ENCODE results near the gene PAN2.
A peak's percentile ranks its signal among the peaks of the same experiment; 100 is the strongest.
"Not testable (repeated sequence)": the region's sequence is repeated elsewhere in the genome, so short reads cannot be mapped to it uniquely, and the experiment has no call there.

PAN2 gene

DNA sequence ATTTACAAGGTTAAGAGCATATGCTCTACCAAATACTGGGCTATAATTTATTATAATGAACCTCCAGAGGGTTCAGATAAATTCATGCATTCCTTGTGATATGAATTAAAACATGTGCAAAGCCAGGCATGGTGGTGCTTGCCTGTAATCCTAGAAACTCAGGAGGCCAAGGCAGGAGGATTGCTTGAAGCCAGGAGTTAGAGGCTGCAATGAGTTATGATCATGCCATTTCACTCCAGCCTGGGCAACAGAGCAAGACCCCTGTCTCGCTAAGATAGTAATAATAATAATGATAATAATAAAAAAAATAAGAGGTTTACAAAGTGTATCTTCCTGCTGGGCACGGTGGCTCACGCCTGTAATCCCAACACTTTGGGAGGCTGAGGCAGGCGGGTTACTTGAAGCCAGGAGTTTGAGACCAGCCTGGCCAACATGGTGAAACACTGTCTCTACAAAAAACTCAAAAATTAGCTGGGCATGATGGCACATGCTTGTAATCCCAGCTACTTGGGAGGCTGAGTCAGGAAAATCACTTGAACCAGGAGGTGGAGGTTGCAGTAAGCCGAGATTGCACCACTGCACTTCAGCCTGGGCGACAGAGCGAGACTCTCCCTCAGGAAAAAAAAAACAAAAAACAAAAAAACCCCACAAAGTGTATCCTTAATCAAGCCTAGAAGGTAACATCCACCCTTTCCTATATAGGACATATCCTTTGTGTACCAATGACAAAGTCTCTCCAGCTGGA lies 26.4 kb downstream of the PAN2 start:
- DNase-seq = no peak

DNA sequence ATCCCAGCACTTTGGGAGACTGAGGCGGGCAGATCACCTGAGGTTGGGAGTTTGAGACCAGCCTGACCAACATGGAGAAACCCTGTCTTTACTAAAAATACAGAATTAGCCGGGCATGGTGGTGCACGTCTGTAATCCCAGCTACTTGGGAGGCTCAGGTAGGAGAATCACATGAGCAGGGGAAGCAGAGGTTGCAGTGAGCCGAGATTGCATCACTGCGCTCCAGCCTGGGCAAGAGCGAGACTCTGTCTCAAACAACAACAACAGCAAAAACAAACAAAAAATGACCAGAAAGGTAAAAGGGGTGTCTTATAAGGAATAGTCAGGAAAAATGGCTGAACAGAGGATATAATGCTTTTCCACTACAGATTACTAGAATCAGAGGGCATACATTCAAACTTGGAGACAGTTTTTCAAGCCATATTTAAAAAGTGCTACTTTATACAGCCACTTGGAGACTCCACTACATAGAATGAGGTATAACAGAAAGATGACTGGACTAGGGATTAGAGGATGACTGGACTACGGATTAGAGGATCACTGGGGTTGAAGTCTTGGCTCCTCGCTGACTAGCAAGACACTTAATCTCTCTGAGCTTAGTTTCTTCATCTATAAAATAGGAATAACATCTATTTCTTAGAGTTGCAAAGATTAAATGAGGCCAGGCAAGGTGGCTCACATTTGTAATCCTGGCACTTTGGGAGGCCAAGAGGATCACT lies 28.8 kb downstream of the PAN2 start:
- no peak for DNase-seq

DNA sequence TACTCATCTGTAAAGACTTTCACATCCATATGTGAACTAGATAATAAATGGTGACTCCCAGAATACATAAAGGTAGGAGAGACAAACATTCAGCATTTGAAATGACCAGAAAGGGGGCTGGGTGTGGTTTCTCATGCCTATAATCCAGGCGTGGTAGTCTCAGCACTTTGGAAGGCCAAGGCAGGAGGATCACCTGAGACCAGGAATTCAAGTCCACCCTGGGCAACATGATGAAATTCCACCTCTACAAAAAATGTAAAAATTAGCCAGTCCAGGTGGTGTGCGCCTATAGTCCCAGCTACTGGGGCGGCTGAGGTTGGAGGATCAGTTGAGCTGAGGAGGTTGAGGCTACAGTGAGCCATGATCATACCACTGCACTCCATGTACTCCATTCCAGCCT lies 29.5 kb downstream of the PAN2 start:
- DNase-seq = no peak

DNA sequence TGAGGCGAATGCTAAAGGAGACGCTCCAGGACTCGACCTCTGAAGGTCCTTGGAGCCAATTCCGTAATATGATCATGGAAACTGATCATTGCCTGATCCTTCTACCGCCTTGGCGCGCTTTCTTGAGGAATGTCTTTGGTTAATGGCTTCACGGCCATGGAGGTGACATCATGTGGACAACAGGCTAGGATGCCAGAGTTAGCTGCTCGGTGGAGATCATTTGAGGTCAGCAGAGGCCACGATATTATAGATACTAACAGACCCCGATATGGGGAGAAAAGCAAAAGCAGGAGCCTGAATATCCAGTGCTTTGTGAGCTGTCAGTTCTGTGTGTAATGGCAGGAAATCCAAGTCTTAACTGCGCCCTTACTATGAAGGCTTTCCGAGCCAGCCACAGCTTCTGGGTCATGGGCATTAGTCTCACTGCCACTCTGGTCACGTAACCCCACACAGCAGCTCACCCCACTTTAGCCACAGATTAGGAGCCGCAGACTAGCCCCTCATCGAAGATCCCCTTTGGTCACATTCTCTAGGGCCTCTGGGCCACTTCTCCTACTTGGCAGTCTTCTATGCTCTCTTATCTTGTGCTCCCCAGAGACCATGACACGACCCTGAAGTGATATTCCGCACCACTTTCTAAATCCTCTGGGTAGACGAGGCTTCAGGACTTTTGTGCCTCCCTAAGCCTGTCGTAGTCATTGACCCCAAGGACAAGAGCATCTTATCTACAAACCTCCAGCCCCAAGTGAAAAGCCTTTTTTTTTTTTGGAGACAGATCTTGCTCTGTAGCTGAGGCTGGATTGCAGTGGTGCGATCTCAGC lies 32.9 kb downstream of the PAN2 start:
- no peak for DNase-seq

GRCh38 chr12:56299853-56300643 lies 33.8 kb downstream of the PAN2 start, which contains the start of gene CS:
Gene CS (minus strand): TSS chr12:56300330. CDS start chr12:56300201, 129 bp downstream.
- DNase-seq = peak; percentile 99

GRCh38 chr12:56299308-56299852 lies 34.4 kb downstream of the PAN2 start:
- DNase-seq = peak; percentile 24 to 44

- DNase-seq = no peak
Measured at GRCh38 chr12:56298828-56299227, 35.0 kb downstream of the PAN2 start.

DNA sequence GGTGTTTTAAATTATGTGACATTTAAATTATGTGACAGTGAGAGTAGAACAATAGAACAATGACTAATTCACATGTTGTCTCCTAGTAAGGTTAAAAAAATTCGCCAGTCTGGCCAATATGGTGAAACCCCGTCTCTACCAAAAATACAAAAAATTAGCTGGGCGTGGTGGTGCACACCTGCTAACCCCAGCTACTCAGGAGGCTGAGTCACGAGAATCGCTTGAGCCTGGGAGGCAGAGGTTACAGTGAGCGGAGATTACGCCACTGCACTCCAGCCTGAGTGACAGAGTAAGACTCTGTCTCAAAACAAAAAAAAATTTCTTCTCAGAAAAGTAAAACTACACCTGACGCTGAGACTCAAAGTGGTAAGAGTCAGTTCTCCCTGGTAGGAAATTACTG lies 36.4 kb downstream of the PAN2 start:
- no peak for DNase-seq

GRCh38 chr12:56296295-56296694 lies 37.5 kb downstream of the PAN2 start:
- DNase-seq = no peak

GRCh38 chr12:56293795-56294194 lies 40.0 kb downstream of the PAN2 start:
- no peak for DNase-seq

- no peak for DNase-seq
Measured at GRCh38 chr12:56288705-56289387, 45.0 kb downstream of the PAN2 start.

DNA sequence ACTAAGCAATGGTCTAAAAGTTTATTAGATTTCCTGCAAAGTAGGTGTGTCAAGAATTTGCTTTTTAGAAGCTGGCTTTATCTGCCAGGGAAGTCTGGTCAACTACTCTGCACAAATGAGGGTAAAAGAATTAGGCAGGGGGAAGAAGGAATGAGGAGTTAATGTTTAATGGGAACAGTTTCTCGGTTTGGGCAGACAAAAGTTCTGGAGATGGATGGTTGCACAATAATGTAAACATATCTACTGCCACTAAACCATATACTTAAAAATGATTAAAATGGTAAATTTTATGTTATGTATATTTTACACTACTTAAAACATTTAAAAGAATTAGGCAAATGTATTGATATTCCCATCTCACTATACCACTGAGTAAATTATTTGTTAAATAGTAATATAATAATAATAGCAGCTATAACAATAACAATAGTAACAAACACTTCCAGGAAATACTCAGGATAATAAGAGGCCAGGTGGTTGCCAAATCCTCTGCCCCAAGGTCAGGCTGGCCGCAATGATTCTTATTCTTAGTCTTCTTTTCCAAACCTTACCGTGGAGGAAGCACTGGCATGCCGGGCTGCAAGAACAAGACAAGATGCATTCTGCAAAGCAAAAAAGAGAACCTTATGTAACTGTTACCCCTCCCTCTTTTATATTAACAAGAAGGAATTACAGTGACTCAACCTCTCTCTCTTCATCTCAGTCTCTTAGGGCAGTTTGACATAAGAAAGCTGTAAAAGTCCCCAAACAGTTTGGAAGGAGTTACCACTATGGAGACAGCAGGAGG lies 47.6 kb downstream of the PAN2 start:
- no peak for DNase-seq

GRCh38 chr12:56284263-56284662 lies 49.5 kb downstream of the PAN2 start:
- DNase-seq = not testable (repeated sequence)

DNA sequence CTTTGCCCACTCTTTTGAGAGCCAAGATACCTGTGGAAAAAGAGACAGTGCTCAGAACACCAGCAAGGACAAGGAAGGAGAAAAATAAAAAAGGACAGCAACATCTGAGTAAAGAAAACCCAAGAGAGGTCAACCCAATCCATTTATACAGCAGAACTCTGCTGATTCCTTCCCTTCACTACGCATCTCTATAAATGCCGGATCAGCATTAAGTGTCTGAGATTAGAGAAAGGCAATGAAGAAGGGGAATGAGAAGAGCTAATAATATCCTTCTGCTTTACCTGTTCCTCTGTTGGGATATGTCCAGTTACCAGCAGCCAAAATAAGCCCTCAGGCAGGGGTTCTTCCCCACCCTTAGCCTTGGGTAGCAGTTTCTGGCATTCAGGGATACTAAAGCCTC lies 51.2 kb downstream of the PAN2 start:
- no peak for DNase-seq

DNA sequence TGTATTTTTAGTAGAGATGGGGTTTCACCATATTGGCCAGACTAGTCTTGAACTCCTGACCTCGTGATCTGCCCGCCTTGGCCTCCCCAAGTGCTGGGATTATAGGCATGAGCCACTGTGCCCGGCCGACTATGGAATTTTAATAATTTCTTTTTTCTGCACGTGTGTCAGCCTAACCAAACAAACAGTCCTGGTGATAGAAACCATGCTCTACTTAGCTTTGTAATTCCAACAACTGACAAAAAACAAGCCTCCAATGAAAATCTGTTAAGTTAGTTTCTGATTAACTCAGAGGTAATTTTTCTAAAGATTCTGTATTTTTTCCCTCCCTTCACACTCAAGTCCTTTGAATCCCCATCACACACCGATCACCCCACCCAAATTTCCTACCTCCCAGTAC lies 51.8 kb downstream of the PAN2 start:
- DNase-seq = no peak

DNA sequence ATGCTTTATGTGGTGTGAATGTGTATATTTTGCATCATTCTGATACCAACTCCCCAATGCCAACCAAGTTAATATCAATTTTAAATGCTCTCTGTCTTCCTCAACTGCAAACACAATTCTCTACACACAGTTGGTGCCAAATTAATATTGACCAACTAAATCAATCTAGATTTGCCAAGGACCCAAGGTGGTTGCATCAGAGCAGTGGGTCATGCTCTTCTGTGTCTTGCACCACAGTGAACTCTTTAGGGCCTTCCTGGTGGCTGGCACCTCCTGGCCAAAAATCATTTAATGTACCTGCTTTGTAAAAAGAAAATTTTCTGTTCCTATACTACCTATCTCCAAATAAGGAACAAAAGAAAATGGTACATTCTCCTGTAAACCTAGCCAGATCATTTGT lies 53.0 kb downstream of the PAN2 start:
- no peak for DNase-seq

GRCh38 chr12:56278905-56279304 lies 54.9 kb downstream of the PAN2 start:
- no peak for DNase-seq

DNA sequence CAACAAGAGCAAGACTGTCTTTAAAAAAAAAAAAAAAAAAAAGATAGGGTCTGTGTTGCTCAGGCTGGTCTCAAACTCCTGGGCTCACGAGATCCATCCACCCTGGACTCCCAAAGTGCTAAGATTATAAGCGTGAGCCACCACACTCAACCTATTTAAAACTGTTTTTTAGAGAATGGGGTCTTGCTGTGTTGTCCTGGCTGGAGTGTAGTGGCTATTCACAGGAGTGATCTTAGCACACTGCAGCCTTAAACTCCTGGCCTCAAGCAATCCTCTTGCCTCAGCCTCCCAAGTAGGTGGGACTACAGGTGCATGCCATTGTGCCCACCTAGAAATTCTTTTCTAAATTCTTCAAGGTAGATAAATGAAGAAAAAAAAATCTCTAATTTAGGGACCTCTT lies 59.5 kb downstream of the PAN2 start:
- no peak for DNase-seq

GRCh38 chr12:56272468-56272867 lies 61.3 kb downstream of the PAN2 start:
- DNase-seq = not testable (repeated sequence)

- no peak for DNase-seq
Measured at GRCh38 chr12:56271031-56271430, 62.8 kb downstream of the PAN2 start.
